Measurements from ENCODE around the gene PDIA5.

The PDIA5 gene

DNA sequence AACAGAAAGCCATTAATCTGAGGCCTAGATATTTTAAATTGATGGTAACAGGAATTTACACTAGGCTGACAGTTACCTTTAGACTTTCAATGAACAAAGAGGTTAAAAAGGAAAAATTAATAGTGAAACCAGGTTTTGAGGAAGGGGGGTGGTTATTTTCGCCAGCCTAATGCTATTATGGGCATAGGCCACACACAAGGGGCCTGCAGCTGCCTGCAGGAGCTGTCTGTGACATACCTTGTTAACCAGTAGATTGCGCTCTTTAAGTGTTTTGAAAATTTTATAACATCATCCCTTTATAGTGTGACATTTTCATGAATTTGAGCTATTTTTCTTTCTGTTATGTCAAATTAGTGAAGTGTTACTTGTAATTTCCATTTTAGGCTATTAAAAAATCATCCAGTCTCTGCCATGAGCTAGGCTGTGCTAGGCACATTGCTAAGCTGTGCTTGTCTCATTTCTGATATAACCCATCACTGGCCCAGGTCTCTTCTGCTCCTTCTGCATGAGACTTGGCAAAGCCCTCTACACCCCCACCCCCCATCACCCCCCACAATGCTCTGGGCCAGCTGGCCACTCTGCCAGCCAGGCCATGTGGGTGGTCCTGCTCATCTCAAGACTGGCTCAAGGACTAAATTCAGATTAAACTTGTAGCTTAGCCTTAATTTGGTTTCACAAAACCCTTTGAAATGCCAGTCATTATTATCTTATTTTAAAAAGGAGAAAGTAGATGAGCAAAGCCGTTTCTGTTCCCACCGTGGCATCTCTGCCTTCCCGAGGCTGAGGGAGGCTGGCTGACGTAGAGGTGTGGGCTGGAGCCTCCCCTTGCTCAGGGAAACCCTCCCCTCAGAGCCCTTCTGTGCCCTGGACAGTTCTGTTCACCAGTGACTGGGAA is 86.5 kb downstream of the PDIA5 start:
- no peak overlapping the region for H3K4me2 ChIP-seq (ENCODE audit: low read depth, low read length)
- TF ChIP-seq EZH2phosphoT487 (IDR thresholded peaks at IDR 0.05; ENCODE audit: low read length): no peak
- TF ChIP-seq EZH2 (optimal IDR thresholded peaks at IDR 0.05; ENCODE audit: low read depth, low read length): no peak
- TF ChIP-seq CTCF (IDR thresholded peaks at IDR 0.05; ENCODE audit: low read length): no peak
- no peaks in the 10 kb centered on the region; the same call in 1 of the 2 replicates for H3K36me3 ChIP-seq (replicated peaks; ENCODE audit: insufficient read depth, low read length)
- no peaks in the 10 kb centered on the region for H3K4me1 ChIP-seq (ENCODE audit: low read length)
- no peaks in the 10 kb centered on the region for H3K9me2 ChIP-seq (replicated peaks; ENCODE audit: insufficient read depth, low read length)
- no peak for DNase-seq
- H3K9ac ChIP-seq (ENCODE audit: low read length): no peak overlapping the region
- H3K79me2 ChIP-seq (ENCODE audit: low read length): no peaks in the 10 kb centered on the region
- no peak overlapping the region for H3K4me3 ChIP-seq (ENCODE audit: low read length)
- H3K27me3 ChIP-seq (replicated peaks; ENCODE audit: insufficient read depth, low read length): no peaks in the 10 kb centered on the region
- no peaks in the 10 kb centered on the region for H4K20me1 ChIP-seq (ENCODE audit: insufficient read depth, low read length)
- H3F3A ChIP-seq (ENCODE audit: insufficient read depth, low read length): no peaks in the 10 kb centered on the region
- H3K27ac ChIP-seq (ENCODE audit: low read length): no peak overlapping the region
- no peak overlapping the region for H2AFZ ChIP-seq (ENCODE audit: low read length)
- H3K9me3 ChIP-seq (replicated peaks; ENCODE audit: insufficient read depth, low read length): no peaks in the 10 kb centered on the region

- Histone ChIP-seq H3K4me3 (ENCODE audit: low read length) (no peak overlapping the region), H3K4me2 (ENCODE audit: low read depth, low read length) (no peak overlapping the region), H3K79me2 (ENCODE audit: low read length) (no peaks in the 10 kb centered on the region), H3K36me3 (replicated peaks; ENCODE audit: insufficient read depth, low read length) (no peaks in the 10 kb centered on the region; the same call in 1 of the 2 replicates), H3K27me3 (replicated peaks; ENCODE audit: insufficient read depth, low read length) (no peaks in the 10 kb centered on the region), H3K27ac (ENCODE audit: low read length) (no peak overlapping the region), H3K4me1 (ENCODE audit: low read length) (no peaks in the 10 kb centered on the region), H3K9ac (ENCODE audit: low read length) (no peak overlapping the region), H3K9me3 (replicated peaks; ENCODE audit: insufficient read depth, low read length) (no peaks in the 10 kb centered on the region), H3K9me2 (replicated peaks; ENCODE audit: insufficient read depth, low read length) (no peaks in the 10 kb centered on the region), H2AFZ (ENCODE audit: low read length) (no peak overlapping the region), H3F3A (ENCODE audit: insufficient read depth, low read length) (no peaks in the 10 kb centered on the region), H4K20me1 (ENCODE audit: insufficient read depth, low read length) (no peaks in the 10 kb centered on the region)
- no peak for TF ChIP-seq EZH2 (optimal IDR thresholded peaks at IDR 0.05; ENCODE audit: low read depth, low read length)
- no peak for DNase-seq
Observed at GRCh38 chr3:123154020-123154985, 87.5 kb downstream of the PDIA5 start.

DNA sequence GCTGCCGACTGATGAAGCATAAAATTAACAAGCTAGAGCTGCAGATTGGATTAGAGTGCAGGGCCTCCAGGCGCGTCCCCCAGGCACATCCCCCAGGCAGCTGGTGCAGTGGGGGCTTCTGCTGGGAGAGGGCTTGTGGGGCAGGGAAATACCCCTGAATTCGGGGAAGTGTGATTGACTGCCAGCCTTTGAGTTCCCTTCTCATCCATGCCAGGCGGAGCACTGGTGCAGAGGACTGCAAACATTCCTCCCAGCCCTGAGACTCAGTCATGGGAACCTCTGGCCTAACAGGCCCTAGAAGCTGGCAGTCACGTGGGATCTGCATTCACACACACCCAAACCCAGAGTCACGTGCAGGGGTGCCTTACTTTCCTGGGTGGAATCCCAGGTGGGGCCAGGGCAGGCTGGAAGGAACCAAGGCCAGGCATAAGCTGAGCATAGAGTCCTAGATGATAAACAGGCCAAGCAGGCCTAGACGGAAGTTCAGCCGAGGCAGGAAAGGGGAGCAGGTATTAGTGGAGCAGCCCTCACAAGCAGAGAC is 88.7 kb downstream of the PDIA5 start:
- Histone ChIP-seq H3K9ac (ENCODE audit: low read length) (no peak overlapping the region), H3K4me3 (ENCODE audit: low read length) (no peak overlapping the region), H3K27ac (ENCODE audit: low read length) (no peak overlapping the region), H3F3A (ENCODE audit: insufficient read depth, low read length) (no peaks in the 10 kb centered on the region), H3K4me2 (ENCODE audit: low read depth, low read length) (no peak overlapping the region), H3K9me3 (replicated peaks; ENCODE audit: insufficient read depth, low read length) (no peaks in the 10 kb centered on the region), H3K4me1 (ENCODE audit: low read length) (no peaks in the 10 kb centered on the region), H2AFZ (ENCODE audit: low read length) (no peak overlapping the region), H3K27me3 (replicated peaks; ENCODE audit: insufficient read depth, low read length) (no peaks in the 10 kb centered on the region), H3K9me2 (replicated peaks; ENCODE audit: insufficient read depth, low read length) (no peaks in the 10 kb centered on the region), H3K79me2 (ENCODE audit: low read length) (no peaks in the 10 kb centered on the region), H3K36me3 (replicated peaks; ENCODE audit: insufficient read depth, low read length) (no peaks in the 10 kb centered on the region), H4K20me1 (ENCODE audit: insufficient read depth, low read length) (no peaks in the 10 kb centered on the region)
- TF ChIP-seq EZH2 (optimal IDR thresholded peaks at IDR 0.05; ENCODE audit: low read depth, low read length) (no peak), EZH2phosphoT487 (IDR thresholded peaks at IDR 0.05; ENCODE audit: low read length) (no peak), CTCF (IDR thresholded peaks at IDR 0.05; ENCODE audit: low read length) (no peak)
- DNase-seq: no peak

Data from MM.1S (cell line).